GM12873 (cell line): Measurements from ENCODE around the gene SLC44A2.

Experiments
- CTCF ChIP-seq: IDR thresholded peaks from 2 replicates; pipeline ENCODE4 v1.5.1; 2012; ENCODE audit warnings: low read depth, mild to moderate bottlenecking, moderate library complexity, low read length, control low read depth; ENCODE audit not compliant: insufficient read depth; ENCODE audit errors: missing control alignments

The SLC44A2 gene

GRCh38 chr19:10682397-10683063 is 57.2 kb downstream of the SLC44A2 start:
- no peak for TF ChIP-seq CTCF

GRCh38 chr19:10683064-10683426 is 57.7 kb downstream of the SLC44A2 start:
- no peak for TF ChIP-seq CTCF

- no peak for TF ChIP-seq CTCF
Observed at GRCh38 chr19:10683582-10683981, 58.2 kb downstream of the SLC44A2 start.

- TF ChIP-seq CTCF = no peak
Observed at GRCh38 chr19:10685210-10685609, 59.9 kb downstream of the SLC44A2 start.

- TF ChIP-seq CTCF = no peak
Observed at GRCh38 chr19:10686193-10686592, 60.8 kb downstream of the SLC44A2 start.

GRCh38 chr19:10686661-10687517 is 61.5 kb downstream of the SLC44A2 start:
- no peak for TF ChIP-seq CTCF

GRCh38 chr19:10687518-10688288 is 62.4 kb downstream of the SLC44A2 start:
- no peak for TF ChIP-seq CTCF
